HepG2 (cell line): ENCODE results near the gene ARSB. TPM values are rescaled to one million over a fixed set of nuclear protein-coding genes. Genes with fewer than 3 reads are reported as not detected.
A peak's percentile ranks its signal among the peaks of the same experiment; 100 is the strongest.

ENCODE experiments used
- ATAC-seq: fragments of 200-7000 bp; cut with Tn5 transposase; 3 replicates; pipeline ENCODE4 v1.9.1; 2020; ENCODE audit warnings: mild to moderate bottlenecking, moderate library complexity
- BruUV-seq: library from RNA; stranded (reverse); fragments of 400-500 nt; replicated peaks from 2 replicates; lab custom pipeline; 2021; lab: Mats Ljungman, UMichigan
- CTCF ChIA-PET: fragments of 300-600 bp; formaldehyde crosslinking; extraction: SDS; loops from one replicate; lab custom pipeline; 2021; ENCODE audit warnings: low total read pairs, inconsistent platforms, low intra/inter-chr PET ratio; lab: Yijun Ruan, JAX
- POLR2A ChIA-PET: fragments of 350-600 bp; sonication (Branson Sonifier 250); formaldehyde crosslinking; loops from one replicate; lab custom pipeline; 2020; ENCODE audit warnings: antibody characterized with exemption, inconsistent platforms; lab: Yijun Ruan, JAX
- DNase-seq: peaks from one replicate; pipeline ENCODE4 v3.0.0-alpha.2; 2015; ENCODE audit warnings: low spot score
- FAIRE-seq: peaks from 3 replicates; lab custom pipeline; 2011; peaks lifted over from hg19 to GRCh38; lab: Jason Lieb, UNC
- H2AFZ ChIP-seq: one replicate; pipeline ENCODE4 v1.6.1; 2011; ENCODE audit warnings: low read length, inconsistent platforms
- H3K27ac ChIP-seq: fragments of 300-600 bp; 3 replicates; pipeline ENCODE4 v1.8.0; 2011; ENCODE audit warnings: mixed run types, mild to moderate bottlenecking, mixed read lengths, low read length, inconsistent platforms; ENCODE audit not compliant: insufficient read depth; ENCODE audit errors: extremely low read length
- H3K27me3 ChIP-seq, 2 experiments: fragments of 200-600 bp in 1 of 2; 2 replicates in 1 of 2; 3 replicates in 1 of 2; pipeline versions ENCODE4 v1.6.0 to v1.8.0; 2011; ENCODE audit warnings: low read length in 2 of 2, mild to moderate bottlenecking in 2 of 2, moderate library complexity in 2 of 2, inconsistent platforms in 1 of 2; ENCODE audit not compliant: insufficient read depth in 2 of 2, control insufficient read depth in 1 of 2
- H3K36me3 ChIP-seq, 2 experiments: fragments of 200-600 bp in 1 of 2; replicated peaks in 1 of 2; 2 replicates in 1 of 2; 3 replicates in 1 of 2; pipeline versions ENCODE4 v1.5.1 to v1.8.0; 2011; ENCODE audit warnings: low read length in 2 of 2, inconsistent platforms in 1 of 2; ENCODE audit not compliant: insufficient read depth in 2 of 2, control insufficient read depth in 1 of 2
- H3K4me1 ChIP-seq: 2 replicates; pipeline ENCODE4 v1.5.1; 2012; ENCODE audit warnings: low read length, inconsistent platforms; ENCODE audit not compliant: insufficient read depth
- H3K4me2 ChIP-seq: 2 replicates; pipeline ENCODE4 v1.6.0; 2011; ENCODE audit warnings: low read depth, low read length, inconsistent platforms
- H3K4me3 ChIP-seq, 3 experiments: fragments of 200-600 bp in 1 of 3; sonication (generic), shearing (Covaris generic) in 1 of 3; replicated peaks in 1 of 3; 2 replicates each; pipeline ENCODE4 v1.5.1; 2011 to 2016; ENCODE audit warnings: low read length in 3 of 3, inconsistent platforms in 2 of 3, low read depth in 2 of 3, mild to moderate bottlenecking in 2 of 3, control low read depth in 1 of 3, mixed read lengths in 1 of 3; ENCODE audit not compliant: insufficient read depth in 1 of 3
- H3K79me2 ChIP-seq: one replicate; pipeline ENCODE4 v1.6.1; 2011; ENCODE audit warnings: low read length, inconsistent platforms; ENCODE audit not compliant: insufficient read depth
- H3K9ac ChIP-seq: 2 replicates; pipeline ENCODE4 v1.6.0; 2011; ENCODE audit warnings: mild to moderate bottlenecking, low read depth, low read length, inconsistent platforms; ENCODE audit not compliant: insufficient read depth
- H3K9me3 ChIP-seq: 2 replicates; pipeline ENCODE4 v1.5.1; 2012; ENCODE audit warnings: mild to moderate bottlenecking, low read length
- H4K20me1 ChIP-seq: 2 replicates; pipeline ENCODE4 v1.6.0; 2011; ENCODE audit warnings: inconsistent platforms, mild to moderate bottlenecking, low read length, moderate library complexity; ENCODE audit not compliant: insufficient read depth
- ATM ChIP-seq: fragments of 450-650 bp; IDR thresholded peaks from 2 replicates; pipeline ENCODE4 v1.7.1; 2017; ENCODE audit warnings: mild to moderate bottlenecking, borderline replicate concordance
- DBP ChIP-seq: sonication (generic); formaldehyde crosslinking; IDR thresholded peaks from 2 replicates; pipeline ENCODE4 v1.4.0; 2020; ENCODE audit warnings: missing genetic modification reagents; ENCODE audit errors: not compliant biosample characterization
- ELK4 ChIP-seq: sonication (generic); formaldehyde crosslinking; IDR thresholded peaks from 2 replicates; pipeline ENCODE4 v1.9.0; 2021; ENCODE audit warnings: missing genetic modification reagents, borderline replicate concordance
- MED8 ChIP-seq: sonication (generic); formaldehyde crosslinking; IDR thresholded peaks from 2 replicates; pipeline ENCODE4 v1.8.1; 2023; ENCODE audit warnings: mild to moderate bottlenecking, missing genetic modification reagents; ENCODE audit not compliant: insufficient replicate concordance
- SMARCE1 ChIP-seq: fragments of 450-650 bp; IDR thresholded peaks from 2 replicates; pipeline ENCODE4 v1.6.1; 2017; ENCODE audit warnings: borderline replicate concordance
- TGIF2 ChIP-seq: IDR thresholded peaks from 2 replicates; pipeline ENCODE4 v1.6.1; 2016; ENCODE audit warnings: control low read depth, missing compliant biosample characterization
- ZNF780A ChIP-seq: sonication (generic); formaldehyde crosslinking; IDR thresholded peaks from 2 replicates; pipeline ENCODE4 v1.8.0; 2022; ENCODE audit warnings: mild to moderate bottlenecking, missing genetic modification reagents, moderate library complexity
- WGBS: methylation state at CpG from one replicate; pipeline ENCODE4 v1.1.6; 2017; ENCODE audit warnings: low lambda C conversion rate; 5-methylcytosine and 5-hydroxymethylcytosine counted together
- in situ Hi-C: cut with HindIII; loops from 2 replicates; pipeline ENCODE4 v1.10.0; 2017; ENCODE audit warnings: low pct_unique_long_range_greater_than_20kb; ENCODE audit not compliant: extremely low pct_ligation_motif_present
- intact Hi-C: fragments of 100-400 bp; cut with micrococcal nuclease; formaldehyde crosslinking; loops from one replicate; pipeline ENCODE4 v1.10.0; 2022; ENCODE audit not compliant: unreplicated experiment
- polyA plus RNA-seq, 8 experiments: library from polyadenylated mRNA; depleted of rRNA in 3 of 8; stranded (reverse) in 7 of 8; unstranded in 1 of 8; fragments of >200 nt; fragmentation: Illumina TruSeq in 4 of 8; extraction: Trizol in 4 of 8; gene quantifications; 2 replicates each; pipeline versions ENCODE4 v1.2.1 to v1.2.3, GENCODE V29; 2011 to 2016; ENCODE audit warnings: low read depth in 4 of 8, missing spikeins in 1 of 8, mixed read lengths in 1 of 8; ENCODE audit not compliant: insufficient read depth in 1 of 8
- total RNA-seq, 5 experiments: library from RNA; depleted of rRNA; stranded (reverse); fragments of >200 nt; fragmentation: Illumina TruSeq; extraction: Trizol; gene quantifications; 2 replicates each; pipeline ENCODE4 v1.2.3, GENCODE V29; 2016; ENCODE audit warnings: low read depth in 1 of 5
- TF ChIP-seq, protein P1 (sequence below): IDR thresholded peaks from 2 replicates; pipeline ENCODE4 v1.6.1; 2016; ENCODE audit warnings: low read depth, borderline replicate concordance
- TF ChIP-seq, protein P2 (sequence below): sonication (generic); formaldehyde crosslinking; IDR thresholded peaks from 2 replicates; pipeline ENCODE4 v1.8.0; 2022; ENCODE audit warnings: missing genetic modification reagents, mild to moderate bottlenecking, borderline replicate concordance

The ARSB gene
- total and polyA plus RNA-seq, 2 of the 13 experiments (the other 11 are each of a cell fraction or from before 2014, with no cell fraction given), result 52.6 to 66.4 TPM

DNA sequence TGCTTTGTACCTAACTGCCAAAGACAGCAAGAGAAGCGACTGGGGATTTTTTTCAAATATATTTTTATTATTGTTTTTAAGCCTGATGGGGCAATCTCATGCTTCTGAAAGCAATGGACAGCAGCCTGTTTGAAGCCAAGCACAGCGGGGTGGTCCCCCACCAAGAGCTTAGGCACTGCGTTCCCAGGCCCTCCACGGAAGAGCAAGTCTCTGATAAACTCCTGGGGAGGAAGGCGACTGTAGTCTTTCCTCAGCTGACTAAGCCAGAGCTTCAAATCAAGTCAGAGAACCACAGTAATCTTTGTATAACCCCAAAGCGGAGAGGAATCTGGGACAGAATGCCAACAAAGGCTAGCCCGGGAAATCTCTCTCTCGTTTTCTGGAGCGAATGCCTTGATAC, 54.4 kb downstream of the ARSB start (continued):
- no peak for TF ChIP-seq ELK4
- TF ChIP-seq, protein P1, sequence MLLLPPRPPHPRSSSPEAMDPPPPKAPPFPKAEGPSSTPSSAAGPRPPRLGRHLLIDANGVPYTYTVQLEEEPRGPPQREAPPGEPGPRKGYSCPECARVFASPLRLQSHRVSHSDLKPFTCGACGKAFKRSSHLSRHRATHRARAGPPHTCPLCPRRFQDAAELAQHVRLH, result no peak
- no peak for TF ChIP-seq ATM
- TF ChIP-seq TGIF2, result no peak
- TF ChIP-seq, protein P2, sequence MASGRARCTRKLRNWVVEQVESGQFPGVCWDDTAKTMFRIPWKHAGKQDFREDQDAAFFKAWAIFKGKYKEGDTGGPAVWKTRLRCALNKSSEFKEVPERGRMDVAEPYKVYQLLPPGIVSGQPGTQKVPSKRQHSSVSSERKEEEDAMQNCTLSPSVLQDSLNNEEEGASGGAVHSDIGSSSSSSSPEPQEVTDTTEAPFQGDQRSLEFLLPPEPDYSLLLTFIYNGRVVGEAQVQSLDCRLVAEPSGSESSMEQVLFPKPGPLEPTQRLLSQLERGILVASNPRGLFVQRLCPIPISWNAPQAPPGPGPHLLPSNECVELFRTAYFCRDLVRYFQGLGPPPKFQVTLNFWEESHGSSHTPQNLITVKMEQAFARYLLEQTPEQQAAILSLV (CRISPR knock-in tag), result no peak
- no peak for TF ChIP-seq SMARCE1

DNA sequence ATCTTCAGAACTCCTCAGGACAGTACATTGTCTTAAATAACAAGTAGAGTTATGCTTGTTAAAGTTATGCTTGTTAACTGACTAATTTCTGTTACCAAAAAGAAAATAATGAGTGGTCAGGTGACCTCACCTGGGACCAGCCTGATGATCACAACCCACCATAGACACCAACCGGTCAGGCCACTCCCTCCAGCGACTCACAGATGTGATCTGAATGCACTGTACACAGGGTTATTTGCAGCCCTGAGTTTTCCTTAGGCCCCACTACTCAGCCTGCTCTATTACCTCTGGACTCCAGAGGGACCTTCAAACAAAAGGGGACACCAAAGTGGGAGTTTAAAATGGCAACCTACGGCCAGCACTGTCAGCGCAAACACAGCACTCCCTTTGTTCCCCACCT, 55.3 kb downstream of the ARSB start:
- Histone ChIP-seq H4K20me1 (no peaks in the 10 kb centered on the region), H3K9me3 (no peaks in the 10 kb centered on the region), H3K4me2 (no peak overlapping the region), H3K27ac (no peak overlapping the region), H2AFZ (no peak overlapping the region), H3K9ac (no peak overlapping the region), H3K27me3 (no peaks in the 10 kb centered on the region), H3K4me1 (peaks cover 12% of the 10 kb centered on the region), H3K36me3 (peaks cover 2 to 19% of the 10 kb centered on the region in 2 experiments; a peak in 3 of 5 replicates), H3K4me3 (no peak overlapping the region), H3K79me2 (no peaks in the 10 kb centered on the region)
- ATAC-seq (peak; percentile 61), DNase-seq (peak; percentile 12), FAIRE-seq (no peak)
- POLR2A ChIA-PET, result no interaction called here
- in situ Hi-C loops, result no loop called here
- TF ChIP-seq ZNF780A (no peak), MED8 (CRISPR knock-in tag) (no peak), DBP (CRISPR knock-in tag) (no peak)
- intact Hi-C loops, result no loop called here
- CTCF ChIA-PET, result no interaction called here
- BruUV-seq, result no TSS peak
- WGBS, result 93% methylated on average over 2 of the region's 4 CpGs
